ENCODE results near the gene OR1E1.
"Not testable (repeated sequence)": the region's sequence is repeated elsewhere in the genome, so short reads cannot be mapped to it uniquely, and the experiment has no call there.

Gene OR1E1

DNA sequence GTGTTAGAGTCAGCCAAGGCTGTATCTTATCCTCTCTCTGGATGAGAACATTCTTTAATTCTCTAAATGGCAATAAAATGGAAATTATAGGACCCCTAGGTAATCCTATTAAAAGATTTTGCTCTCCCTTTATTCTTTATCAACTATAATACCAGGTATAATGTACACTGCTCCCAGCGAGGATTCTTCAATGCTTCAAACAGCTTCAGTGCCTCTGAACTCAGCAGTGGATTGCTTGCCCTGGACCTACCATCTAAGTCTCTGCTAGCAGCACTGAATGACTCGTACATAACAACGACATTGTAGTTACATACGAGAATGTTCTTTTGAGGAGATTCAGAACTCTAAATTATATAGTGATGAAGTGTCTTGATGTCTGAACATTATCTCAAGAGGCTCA is 8.4 kb downstream of the OR1E1 start:
- no peak for TF ChIP-seq JUND (IDR thresholded peaks at IDR 0.05; ENCODE audit: low read depth)
- in situ Hi-C loops (cut with HindIII; ENCODE audit: low pct_unique_long_range_greater_than_20kb, low sequenced_read_pairs): no loop called here
- no peak for DNase-seq (ENCODE audit: low read depth in 1 of 2, low spot score in 1 of 2)

DNA sequence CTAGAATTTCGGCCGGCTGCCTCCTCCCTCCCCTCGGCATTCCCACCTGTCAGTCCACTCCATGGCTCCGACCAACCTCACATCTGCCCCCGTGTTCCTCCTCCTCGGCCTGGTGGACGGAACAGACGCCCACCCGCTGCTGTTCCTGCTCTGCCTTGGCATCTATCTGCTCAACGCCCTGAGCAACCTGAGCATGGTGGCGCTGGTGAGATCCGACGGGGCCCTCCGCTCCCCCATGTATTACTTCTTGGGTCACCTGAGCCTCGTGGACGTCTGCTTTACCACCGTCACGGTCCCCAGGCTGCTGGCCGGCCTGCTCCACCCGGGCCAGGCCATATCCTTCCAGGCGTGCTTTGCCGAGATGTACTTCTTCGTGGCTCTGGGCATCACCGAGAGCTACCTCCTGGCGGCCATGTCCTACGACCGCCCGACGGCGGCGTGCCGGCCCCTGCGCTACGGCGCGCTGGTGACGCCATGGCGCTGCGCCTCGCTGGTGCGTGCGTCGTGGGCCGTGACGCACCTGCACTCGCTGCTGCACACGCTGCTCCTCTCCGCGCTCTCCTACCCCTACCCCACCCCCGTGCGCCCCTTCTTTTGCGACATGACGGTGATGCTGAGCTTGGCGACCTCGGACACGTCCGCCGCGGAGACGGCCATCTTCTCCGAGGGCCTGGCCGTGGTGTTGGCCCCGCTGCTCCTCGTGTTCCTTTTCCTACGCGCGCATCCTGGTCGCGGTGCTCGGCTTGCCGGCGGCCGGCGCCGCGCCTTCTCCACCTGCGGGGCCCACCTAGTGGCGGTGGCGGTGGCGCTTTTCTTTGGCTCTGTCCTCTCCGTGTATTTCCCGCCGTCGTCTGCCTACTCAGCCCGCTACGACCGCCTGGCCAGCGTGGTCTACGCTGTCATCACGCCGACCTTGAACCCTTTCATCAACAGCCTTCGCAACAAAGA is 12.1 kb downstream of the OR1E1 start, which contains the start of gene OR3A2:
OR3A2 (minus strand) TSS at position 440 of the 948 bp plus-strand sequence.
- no peak for DNase-seq (ENCODE audit: low read depth in 1 of 2, low spot score in 1 of 2)
- in situ Hi-C loops (cut with HindIII; ENCODE audit: low pct_unique_long_range_greater_than_20kb, low sequenced_read_pairs): no loop called here
- TF ChIP-seq JUND (IDR thresholded peaks at IDR 0.05; ENCODE audit: low read depth): no peak

DNA sequence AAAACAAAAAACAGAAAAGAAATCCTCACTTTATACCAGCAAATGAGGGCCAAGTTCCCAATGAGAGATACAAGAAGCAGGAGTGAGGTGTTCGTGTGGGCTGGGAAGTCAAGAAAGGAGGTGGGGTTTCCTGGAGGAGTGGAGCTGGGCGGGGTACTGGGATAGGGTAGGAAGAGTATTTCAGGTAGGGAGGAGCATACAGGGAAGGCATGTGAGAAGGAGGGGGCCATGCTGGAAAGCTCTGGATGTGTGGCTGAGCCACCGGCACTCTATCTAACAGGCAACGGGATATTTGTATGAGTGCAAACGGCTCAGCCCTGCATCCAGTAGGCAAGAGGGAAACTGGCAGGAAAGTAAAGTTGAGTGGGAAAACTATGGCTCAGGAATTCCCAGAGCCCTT is 16.3 kb downstream of the OR1E1 start:
- in situ Hi-C loops (cut with HindIII; ENCODE audit: low pct_unique_long_range_greater_than_20kb, low sequenced_read_pairs): no loop called here
- no peak for TF ChIP-seq JUND (IDR thresholded peaks at IDR 0.05; ENCODE audit: low read depth)
- no peak for DNase-seq (ENCODE audit: low read depth in 1 of 2, low spot score in 1 of 2)

DNA sequence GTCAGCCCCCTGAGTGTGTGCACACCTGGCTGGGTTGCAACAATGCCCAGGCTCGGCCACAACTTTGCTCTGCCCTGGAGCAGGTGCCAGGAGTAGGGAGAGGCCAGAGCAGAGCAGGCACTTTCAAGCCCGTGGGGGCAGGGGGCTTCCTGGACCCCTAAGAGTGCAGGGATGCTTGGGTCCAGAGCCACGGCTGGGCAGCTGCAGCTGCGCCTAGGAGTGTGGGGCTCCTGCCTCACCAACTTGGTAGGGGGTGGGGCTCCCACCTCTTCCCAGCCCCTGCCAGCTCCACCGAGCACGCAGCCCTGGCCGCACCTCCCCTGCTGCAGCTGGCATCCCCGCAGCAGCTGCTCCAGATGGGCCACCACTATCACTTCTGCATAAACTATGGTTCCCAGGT is 19.9 kb downstream of the OR1E1 start:
- no peak for TF ChIP-seq JUND (IDR thresholded peaks at IDR 0.05; ENCODE audit: low read depth)
- in situ Hi-C loops (cut with HindIII; ENCODE audit: low pct_unique_long_range_greater_than_20kb, low sequenced_read_pairs): no loop called here
- DNase-seq (ENCODE audit: low read depth in 1 of 2, low spot score in 1 of 2): no peak

GRCh38 chr17:3371167-3371566 is 27.0 kb downstream of the OR1E1 start:
- DNase-seq (ENCODE audit: low read depth in 1 of 2, low spot score in 1 of 2); in situ Hi-C loops (cut with HindIII; ENCODE audit: low pct_unique_long_range_greater_than_20kb, low sequenced_read_pairs): not testable (repeated sequence)
